AG04449 (cell line): Measurements from ENCODE around the gene PIK3C2B.
"Not testable (repeated sequence)": the region's sequence is repeated elsewhere in the genome, so short reads cannot be mapped to it uniquely, and the experiment has no call there.

Source experiments
- CTCF ChIA-PET: fragments of 350-600 bp; formaldehyde crosslinking; extraction: SDS; loops from one replicate; lab custom pipeline; 2021; ENCODE audit warnings: antibody characterized with exemption; lab: Yijun Ruan, JAX
- POLR2A ChIA-PET: fragments of 400-600, 350-600 bp; formaldehyde crosslinking; extraction: SDS; loops from one replicate; lab custom pipeline; 2020; ENCODE audit warnings: antibody characterized with exemption, inconsistent platforms; lab: Yijun Ruan, JAX
- DNase-seq: peaks from one replicate; pipeline ENCODE4 v3.0.0-alpha.2; 2010; ENCODE audit warnings: low read depth, low spot score
- H3K4me3 ChIP-seq: 2 replicates; pipeline ENCODE4 v1.5.1; 2011; ENCODE audit warnings: low read depth, mild to moderate bottlenecking, control low read depth, low read length
- TF ChIP-seq, protein P1 (sequence below): IDR thresholded peaks from one replicate; pipeline ENCODE4 v1.5.1; 2011; ENCODE audit warnings: mild to moderate bottlenecking, moderate library complexity, low read length, control low read depth, inconsistent platforms; ENCODE audit not compliant: insufficient read depth; ENCODE audit errors: missing control alignments

Gene PIK3C2B

DNA sequence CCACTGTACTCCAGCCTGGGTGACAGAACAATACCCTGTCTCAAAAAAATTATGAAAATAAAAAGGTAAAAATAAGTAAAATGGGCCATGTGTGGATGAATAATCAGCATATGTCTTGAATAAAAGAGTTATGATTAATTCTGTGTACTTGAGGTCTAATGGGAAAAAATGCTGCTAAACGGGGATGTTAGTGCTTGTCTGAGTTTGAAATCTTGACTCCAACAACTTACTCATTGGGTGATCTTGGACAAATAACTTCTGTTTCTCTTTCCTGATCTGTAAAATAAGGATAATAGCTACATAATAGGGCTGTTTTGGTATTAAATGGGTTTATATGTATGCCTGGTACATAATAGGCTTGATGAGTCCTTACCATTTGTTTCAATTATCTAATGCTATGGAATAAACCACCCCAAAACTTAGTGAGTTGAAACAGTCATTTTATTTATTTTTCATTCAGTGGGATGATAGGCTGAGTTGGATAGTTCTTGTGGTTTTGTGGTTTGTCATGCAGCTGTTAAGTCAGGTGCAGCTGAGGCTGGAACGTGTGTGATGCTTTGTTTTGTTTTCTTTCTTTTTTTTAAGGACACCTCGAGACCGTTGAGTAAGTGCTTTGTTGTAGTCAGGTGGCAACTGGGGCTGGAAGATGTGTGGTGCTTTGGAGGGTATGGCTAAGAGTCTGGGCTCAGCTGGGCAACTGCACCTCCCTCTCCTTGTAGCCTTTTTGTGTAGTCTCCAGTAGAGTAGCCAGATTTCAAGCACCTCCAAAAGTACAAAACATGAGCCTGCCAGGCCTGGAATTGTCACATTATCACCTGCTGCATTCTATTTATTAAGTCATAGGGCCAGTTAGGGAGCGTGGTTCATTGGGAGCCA lies 26.5 kb upstream of the PIK3C2B start:
- POLR2A ChIA-PET, result no interaction called here
- no peak for DNase-seq
- H3K4me3 ChIP-seq, result no peak overlapping the region
- TF ChIP-seq, protein P1, sequence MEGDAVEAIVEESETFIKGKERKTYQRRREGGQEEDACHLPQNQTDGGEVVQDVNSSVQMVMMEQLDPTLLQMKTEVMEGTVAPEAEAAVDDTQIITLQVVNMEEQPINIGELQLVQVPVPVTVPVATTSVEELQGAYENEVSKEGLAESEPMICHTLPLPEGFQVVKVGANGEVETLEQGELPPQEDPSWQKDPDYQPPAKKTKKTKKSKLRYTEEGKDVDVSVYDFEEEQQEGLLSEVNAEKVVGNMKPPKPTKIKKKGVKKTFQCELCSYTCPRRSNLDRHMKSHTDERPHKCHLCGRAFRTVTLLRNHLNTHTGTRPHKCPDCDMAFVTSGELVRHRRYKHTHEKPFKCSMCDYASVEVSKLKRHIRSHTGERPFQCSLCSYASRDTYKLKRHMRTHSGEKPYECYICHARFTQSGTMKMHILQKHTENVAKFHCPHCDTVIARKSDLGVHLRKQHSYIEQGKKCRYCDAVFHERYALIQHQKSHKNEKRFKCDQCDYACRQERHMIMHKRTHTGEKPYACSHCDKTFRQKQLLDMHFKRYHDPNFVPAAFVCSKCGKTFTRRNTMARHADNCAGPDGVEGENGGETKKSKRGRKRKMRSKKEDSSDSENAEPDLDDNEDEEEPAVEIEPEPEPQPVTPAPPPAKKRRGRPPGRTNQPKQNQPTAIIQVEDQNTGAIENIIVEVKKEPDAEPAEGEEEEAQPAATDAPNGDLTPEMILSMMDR, result no peak
- CTCF ChIA-PET, result interaction anchor here (0.8 to 2.2 kb wide), 2 partner anchors 20 to 286 kb away, joined by 3 to 13 read pairs; no protein-coding TSS in a partner anchor

DNA sequence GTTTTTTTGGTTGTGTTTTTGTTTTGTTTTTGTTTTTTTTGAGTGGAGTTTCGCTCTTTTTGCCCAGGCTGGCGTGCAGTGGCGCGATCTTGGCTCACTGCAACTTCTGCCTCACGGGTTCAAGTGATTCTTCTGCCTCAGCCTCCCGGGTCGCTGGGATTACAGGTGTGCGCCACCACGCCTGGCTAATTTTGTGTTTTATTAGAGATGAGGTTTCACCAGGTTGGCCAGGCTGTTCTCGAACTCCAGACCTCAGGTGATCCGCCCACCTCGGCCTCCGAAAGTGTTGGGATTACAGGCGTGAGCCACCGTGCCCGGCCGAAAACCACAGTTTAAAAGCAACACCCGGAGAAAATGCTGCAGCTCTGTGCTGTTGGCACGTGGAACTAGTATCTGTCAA lies 22.8 kb upstream of the PIK3C2B start:
- CTCF ChIA-PET, result interaction anchor here (1.1 to 3.6 kb wide), 3 partner anchors 14 to 290 kb away, joined by 4 to 20 read pairs (median 9); no protein-coding TSS in a partner anchor
- POLR2A ChIA-PET, DNase-seq: not testable (repeated sequence)
- peak overlapping the region; percentile 90 for H3K4me3 ChIP-seq

DNA sequence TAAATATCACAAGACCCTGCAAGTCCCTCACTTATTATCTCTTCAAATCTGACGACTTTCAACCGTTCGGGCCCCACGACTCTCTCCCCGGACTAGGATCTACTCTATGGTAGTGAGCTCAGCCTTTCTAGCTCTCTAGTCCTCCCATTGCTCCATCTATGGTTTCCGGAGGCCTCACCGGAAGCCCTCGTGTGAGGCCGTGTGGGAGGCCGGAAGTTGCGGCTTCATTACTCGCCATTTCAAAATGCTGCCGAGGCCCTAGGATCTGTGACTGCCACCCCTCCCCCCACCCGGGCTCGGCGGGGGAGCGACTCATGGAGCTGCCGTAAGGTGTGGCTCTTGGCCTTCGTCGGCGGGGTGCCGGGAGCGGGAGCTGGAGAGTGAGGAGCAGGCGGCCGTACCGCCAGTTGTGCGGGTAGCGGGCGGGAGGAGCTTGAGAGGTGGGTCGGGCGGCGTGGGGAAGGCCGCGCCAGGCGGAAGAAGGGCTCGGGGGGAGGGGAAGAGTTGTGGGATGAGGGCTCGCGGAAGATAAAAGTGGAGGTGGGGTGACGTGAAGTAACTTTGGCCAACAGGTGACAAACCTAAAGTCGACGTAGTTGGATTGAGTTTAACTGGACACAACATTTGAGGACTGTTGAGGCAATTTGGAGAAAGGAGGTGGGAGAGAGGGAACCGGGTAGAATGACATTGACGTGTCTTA lies 21.7 kb upstream of the PIK3C2B start, which contains the start of gene MDM4:
MDM4 (plus strand) TSS at position 227 of the 700 bp plus-strand sequence. CDS start 9,113 bp downstream, outside the sequence.
- POLR2A ChIA-PET, result interaction anchor here (0.6 to 1.6 kb wide), 6 partner anchors 8 to 745 kb away, joined by 3 to 26 read pairs (median 3); no protein-coding TSS in a partner anchor
- TF ChIP-seq, protein P1, result no peak
- H3K4me3 ChIP-seq, result peak within 1 kb of the TSS; percentile 90
- DNase-seq, result peak; percentile 83
- CTCF ChIA-PET, result interaction anchor here (0.8 to 3.6 kb wide), 6 partner anchors 9 to 291 kb away, joined by 3 to 20 read pairs (median 10); no protein-coding TSS in a partner anchor

DNA sequence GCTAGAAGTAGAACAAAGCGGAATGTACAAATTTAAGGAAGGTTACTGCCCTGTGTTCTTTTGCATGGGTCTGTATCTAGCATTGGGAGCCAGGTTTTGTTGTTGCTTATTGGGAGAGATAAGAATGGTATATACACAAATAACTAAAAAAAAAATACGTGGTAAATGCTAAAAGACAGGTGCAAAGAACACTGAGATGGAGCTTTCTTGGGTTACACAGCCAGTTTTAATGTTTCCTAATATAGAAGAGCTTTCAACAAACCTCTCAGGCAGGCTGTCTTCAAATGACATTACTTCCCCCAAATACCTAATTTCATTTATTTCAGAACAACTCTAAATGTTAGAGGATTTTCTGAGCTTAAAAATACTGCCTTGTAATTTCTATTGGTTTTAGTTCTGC lies 20.2 kb upstream of the PIK3C2B start:
- DNase-seq, result no peak
- CTCF ChIA-PET, result interaction anchor here (1.9 to 3.6 kb wide), 5 partner anchors 8 to 293 kb away, joined by 5 to 20 read pairs (median 13); no protein-coding TSS in a partner anchor
- H3K4me3 ChIP-seq, result no peak overlapping the region
- POLR2A ChIA-PET, result no interaction called here
- TF ChIP-seq, protein P1, result no peak

DNA sequence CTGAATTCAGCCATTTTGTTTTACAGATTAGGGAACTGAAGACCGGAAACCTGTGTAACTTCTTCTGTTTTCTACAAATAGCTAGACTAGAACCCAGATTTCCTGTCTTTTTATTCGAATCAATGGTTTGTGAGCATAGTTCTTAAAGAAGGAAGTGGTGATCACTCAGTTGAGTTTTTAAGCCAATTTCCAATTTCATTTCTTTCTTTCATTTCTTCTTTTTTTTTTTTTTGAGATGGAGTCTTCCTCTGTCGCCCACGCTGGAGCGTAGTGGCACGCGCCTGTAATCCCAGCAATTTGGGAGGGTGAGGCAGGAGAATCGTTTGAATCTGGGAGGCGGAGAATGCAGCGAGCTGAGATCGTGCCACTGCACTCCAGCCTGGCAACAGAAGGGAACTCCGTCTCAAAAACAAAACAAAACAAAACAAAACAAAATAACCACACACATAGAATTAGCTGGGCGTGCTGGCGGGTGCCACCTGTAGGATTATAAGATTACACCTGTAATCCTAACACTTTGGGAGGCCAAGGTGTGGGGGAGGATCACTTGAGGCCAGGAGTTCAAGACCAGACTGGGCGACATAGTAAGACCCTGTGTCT lies 18.6 kb upstream of the PIK3C2B start:
- CTCF ChIA-PET, result interaction anchor here (0.7 to 2.8 kb wide), 4 partner anchors 9 to 317 kb away, joined by 4 to 16 read pairs (median 6); no protein-coding TSS in a partner anchor
- H3K4me3 ChIP-seq, result no peak overlapping the region
- POLR2A ChIA-PET, result no interaction called here
- no peak for DNase-seq
- TF ChIP-seq, protein P1, result no peak

DNA sequence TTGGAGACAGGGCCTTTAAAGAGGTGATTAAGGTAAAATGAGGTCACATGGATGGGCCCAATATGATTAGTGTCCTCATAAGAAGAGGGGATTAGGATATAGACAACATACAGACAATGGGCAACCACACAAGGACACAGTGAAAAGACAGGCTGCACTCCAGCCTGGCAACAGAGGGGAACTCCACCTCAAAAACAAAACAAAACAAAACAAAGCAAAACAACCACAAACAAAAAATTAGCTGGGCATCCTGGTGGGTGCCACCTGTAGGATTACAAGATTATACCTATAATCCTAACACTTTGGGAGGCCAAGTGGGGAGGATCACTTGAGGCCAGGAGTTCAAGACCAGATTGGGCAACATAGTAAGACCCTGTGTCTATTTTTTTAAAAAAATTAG lies 16.8 kb upstream of the PIK3C2B start:
- no peak overlapping the region for H3K4me3 ChIP-seq
- no peak for DNase-seq
- TF ChIP-seq, protein P1, result no peak
- CTCF ChIA-PET, result interaction anchor here (0.7 to 1.0 kb wide), 3 partner anchors 80 to 636 kb away, joined by 3 read pairs; no protein-coding TSS in a partner anchor
- POLR2A ChIA-PET, result no interaction called here
